ENCODE results near the gene NEK2. TPM values are rescaled to one million over a fixed set of nuclear protein-coding genes. Genes with fewer than 3 reads are reported as not detected.
A peak's percentile ranks its signal among the peaks of the same experiment; 100 is the strongest.

NEK2 gene
- total and polyA plus RNA-seq, 2 of the 13 experiments (the other 11 are each of a cell fraction or from before 2014, with no cell fraction given): 10.9 to 40.8 TPM

DNA sequence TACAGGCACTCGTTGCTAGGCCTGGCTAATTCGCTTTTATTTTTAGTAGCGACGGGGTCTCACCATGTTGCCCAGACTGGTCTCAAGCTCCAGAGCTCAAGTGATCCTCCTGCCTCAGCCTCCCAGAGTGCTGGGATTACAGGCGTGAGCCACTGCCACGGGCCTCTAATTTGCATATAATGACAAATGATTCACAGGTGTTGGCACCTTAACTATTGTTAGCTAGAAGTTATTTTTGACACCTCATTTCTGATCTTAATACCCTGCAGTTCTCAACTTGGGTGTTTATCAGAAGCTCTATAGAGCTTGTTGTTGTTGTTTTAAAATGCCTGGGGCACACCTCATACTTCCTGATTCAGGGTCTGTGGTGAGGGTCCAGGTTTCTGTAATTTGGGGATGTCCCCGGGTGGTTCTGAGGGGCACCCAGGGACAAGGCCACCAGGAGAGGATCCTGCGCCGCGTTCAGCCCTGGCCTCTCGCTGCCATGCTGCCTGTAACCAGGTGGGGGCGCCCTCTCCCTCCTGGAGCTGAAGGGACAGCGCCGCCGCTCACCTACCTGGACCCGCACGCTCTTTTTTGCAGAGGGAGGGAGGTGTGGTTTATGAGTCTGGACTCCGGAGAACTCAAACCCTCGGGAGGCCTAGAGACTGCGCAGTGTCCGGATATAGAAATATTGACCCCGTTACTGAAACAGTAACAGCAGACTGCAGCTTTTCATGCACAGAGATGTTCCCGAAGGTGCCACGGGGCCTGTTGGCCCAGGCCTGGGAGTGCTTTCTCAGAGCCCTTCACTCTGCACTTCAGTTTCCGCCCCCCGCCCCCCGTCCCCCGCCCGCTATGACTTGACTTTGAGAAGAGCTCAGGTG, 23.0 kb upstream of the NEK2 start (continued):
- TF ChIP-seq, protein P1, sequence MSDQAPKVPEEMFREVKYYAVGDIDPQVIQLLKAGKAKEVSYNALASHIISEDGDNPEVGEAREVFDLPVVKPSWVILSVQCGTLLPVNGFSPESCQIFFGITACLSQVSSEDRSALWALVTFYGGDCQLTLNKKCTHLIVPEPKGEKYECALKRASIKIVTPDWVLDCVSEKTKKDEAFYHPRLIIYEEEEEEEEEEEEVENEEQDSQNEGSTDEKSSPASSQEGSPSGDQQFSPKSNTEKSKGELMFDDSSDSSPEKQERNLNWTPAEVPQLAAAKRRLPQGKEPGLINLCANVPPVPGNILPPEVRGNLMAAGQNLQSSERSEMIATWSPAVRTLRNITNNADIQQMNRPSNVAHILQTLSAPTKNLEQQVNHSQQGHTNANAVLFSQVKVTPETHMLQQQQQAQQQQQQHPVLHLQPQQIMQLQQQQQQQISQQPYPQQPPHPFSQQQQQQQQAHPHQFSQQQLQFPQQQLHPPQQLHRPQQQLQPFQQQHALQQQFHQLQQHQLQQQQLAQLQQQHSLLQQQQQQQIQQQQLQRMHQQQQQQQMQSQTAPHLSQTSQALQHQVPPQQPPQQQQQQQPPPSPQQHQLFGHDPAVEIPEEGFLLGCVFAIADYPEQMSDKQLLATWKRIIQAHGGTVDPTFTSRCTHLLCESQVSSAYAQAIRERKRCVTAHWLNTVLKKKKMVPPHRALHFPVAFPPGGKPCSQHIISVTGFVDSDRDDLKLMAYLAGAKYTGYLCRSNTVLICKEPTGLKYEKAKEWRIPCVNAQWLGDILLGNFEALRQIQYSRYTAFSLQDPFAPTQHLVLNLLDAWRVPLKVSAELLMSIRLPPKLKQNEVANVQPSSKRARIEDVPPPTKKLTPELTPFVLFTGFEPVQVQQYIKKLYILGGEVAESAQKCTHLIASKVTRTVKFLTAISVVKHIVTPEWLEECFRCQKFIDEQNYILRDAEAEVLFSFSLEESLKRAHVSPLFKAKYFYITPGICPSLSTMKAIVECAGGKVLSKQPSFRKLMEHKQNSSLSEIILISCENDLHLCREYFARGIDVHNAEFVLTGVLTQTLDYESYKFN (CRISPR knock-in tag; conservative IDR thresholded peaks at IDR 0.05): peak; percentile 29; the same call in 1 of the 2 replicates
- TF ChIP-seq SRY (CRISPR knock-in tag; IDR thresholded peaks at IDR 0.05): peak; percentile 8; the same call in 1 of the 2 replicates
- TF ChIP-seq, protein P2, sequence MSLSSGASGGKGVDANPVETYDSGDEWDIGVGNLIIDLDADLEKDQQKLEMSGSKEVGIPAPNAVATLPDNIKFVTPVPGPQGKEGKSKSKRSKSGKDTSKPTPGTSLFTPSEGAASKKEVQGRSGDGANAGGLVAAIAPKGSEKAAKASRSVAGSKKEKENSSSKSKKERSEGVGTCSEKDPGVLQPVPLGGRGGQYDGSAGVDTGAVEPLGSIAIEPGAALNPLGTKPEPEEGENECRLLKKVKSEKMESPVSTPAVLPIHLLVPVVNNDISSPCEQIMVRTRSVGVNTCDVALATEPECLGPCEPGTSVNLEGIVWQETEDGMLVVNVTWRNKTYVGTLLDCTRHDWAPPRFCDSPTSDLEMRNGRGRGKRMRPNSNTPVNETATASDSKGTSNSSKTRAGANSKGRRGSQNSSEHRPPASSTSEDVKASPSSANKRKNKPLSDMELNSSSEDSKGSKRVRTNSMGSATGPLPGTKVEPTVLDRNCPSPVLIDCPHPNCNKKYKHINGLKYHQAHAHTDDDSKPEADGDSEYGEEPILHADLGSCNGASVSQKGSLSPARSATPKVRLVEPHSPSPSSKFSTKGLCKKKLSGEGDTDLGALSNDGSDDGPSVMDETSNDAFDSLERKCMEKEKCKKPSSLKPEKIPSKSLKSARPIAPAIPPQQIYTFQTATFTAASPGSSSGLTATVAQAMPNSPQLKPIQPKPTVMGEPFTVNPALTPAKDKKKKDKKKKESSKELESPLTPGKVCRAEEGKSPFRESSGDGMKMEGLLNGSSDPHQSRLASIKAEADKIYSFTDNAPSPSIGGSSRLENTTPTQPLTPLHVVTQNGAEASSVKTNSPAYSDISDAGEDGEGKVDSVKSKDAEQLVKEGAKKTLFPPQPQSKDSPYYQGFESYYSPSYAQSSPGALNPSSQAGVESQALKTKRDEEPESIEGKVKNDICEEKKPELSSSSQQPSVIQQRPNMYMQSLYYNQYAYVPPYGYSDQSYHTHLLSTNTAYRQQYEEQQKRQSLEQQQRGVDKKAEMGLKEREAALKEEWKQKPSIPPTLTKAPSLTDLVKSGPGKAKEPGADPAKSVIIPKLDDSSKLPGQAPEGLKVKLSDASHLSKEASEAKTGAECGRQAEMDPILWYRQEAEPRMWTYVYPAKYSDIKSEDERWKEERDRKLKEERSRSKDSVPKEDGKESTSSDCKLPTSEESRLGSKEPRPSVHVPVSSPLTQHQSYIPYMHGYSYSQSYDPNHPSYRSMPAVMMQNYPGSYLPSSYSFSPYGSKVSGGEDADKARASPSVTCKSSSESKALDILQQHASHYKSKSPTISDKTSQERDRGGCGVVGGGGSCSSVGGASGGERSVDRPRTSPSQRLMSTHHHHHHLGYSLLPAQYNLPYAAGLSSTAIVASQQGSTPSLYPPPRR (CRISPR knock-in tag; IDR thresholded peaks at IDR 0.05; ENCODE audit: borderline replicate concordance): no peak
- TF ChIP-seq, protein P3, sequence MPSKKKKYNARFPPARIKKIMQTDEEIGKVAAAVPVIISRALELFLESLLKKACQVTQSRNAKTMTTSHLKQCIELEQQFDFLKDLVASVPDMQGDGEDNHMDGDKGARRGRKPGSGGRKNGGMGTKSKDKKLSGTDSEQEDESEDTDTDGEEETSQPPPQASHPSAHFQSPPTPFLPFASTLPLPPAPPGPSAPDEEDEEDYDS (CRISPR knock-in tag; IDR thresholded peaks at IDR 0.05): 0 out of 2 replicates have a peak, but pooled peaks have one; percentile 29
- no peak for TF ChIP-seq SMYD3 (CRISPR knock-in tag; IDR thresholded peaks at IDR 0.05)
- TF ChIP-seq, protein P4, sequence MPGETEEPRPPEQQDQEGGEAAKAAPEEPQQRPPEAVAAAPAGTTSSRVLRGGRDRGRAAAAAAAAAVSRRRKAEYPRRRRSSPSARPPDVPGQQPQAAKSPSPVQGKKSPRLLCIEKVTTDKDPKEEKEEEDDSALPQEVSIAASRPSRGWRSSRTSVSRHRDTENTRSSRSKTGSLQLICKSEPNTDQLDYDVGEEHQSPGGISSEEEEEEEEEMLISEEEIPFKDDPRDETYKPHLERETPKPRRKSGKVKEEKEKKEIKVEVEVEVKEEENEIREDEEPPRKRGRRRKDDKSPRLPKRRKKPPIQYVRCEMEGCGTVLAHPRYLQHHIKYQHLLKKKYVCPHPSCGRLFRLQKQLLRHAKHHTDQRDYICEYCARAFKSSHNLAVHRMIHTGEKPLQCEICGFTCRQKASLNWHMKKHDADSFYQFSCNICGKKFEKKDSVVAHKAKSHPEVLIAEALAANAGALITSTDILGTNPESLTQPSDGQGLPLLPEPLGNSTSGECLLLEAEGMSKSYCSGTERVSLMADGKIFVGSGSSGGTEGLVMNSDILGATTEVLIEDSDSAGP (CRISPR knock-in tag; IDR thresholded peaks at IDR 0.05; ENCODE audit: borderline replicate concordance): peak; percentile 29; the same call in 1 of the 2 replicates
- TF ChIP-seq BRD4 (CRISPR knock-in tag; IDR thresholded peaks at IDR 0.05): no peak
- TF ChIP-seq, protein P5, sequence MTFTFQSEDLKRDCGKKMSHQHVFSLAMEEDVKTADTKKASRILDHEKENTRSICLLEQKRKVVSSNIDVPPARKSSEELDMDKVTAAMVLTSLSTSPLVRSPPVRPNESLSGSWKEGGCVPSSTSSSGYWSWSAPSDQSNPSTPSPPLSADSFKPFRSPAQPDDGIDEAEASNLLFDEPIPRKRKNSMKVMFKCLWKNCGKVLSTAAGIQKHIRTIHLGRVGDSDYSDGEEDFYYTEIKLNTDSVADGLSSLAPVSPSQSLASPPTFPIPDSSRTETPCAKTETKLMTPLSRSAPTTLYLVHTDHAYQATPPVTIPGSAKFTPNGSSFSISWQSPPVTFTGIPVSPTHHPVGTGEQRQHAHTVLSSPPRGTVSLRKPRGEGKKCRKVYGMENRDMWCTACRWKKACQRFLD (CRISPR knock-in tag; IDR thresholded peaks at IDR 0.05; ENCODE audit: borderline replicate concordance): no peak
- TF ChIP-seq, protein P6, sequence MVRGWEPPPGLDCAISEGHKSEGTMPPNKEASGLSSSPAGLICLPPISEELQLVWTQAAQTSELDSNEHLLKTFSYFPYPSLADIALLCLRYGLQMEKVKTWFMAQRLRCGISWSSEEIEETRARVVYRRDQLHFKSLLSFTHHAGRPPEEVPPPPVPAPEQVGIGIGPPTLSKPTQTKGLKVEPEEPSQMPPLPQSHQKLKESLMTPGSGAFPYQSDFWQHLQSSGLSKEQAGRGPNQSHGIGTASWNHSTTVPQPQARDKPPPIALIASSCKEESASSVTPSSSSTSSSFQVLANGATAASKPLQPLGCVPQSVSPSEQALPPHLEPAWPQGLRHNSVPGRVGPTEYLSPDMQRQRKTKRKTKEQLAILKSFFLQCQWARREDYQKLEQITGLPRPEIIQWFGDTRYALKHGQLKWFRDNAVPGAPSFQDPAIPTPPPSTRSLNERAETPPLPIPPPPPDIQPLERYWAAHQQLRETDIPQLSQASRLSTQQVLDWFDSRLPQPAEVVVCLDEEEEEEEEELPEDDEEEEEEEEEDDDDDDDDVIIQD (CRISPR knock-in tag; IDR thresholded peaks at IDR 0.05; ENCODE audit: low read depth): peak; percentile 73; the same call in 1 of the 2 replicates
- 0 out of 2 replicates have a peak, but pooled peaks have one; percentile 34 for TF ChIP-seq HMG20B (CRISPR knock-in tag; conservative IDR thresholded peaks at IDR 0.05)
- no peak for TF ChIP-seq NONO (IDR thresholded peaks at IDR 0.05)
- peak; percentile 76 for TF ChIP-seq NONO (CRISPR knock-in tag; conservative IDR thresholded peaks at IDR 0.05)
- no peak for TF ChIP-seq ZNF773 (CRISPR knock-in tag; IDR thresholded peaks at IDR 0.05; ENCODE audit: borderline replicate concordance)
- TF ChIP-seq KLF15 (CRISPR knock-in tag; IDR thresholded peaks at IDR 0.05; ENCODE audit: borderline replicate concordance): no peak

Measured in HepG2 (cell line).